ENCODE data around the gene SLC12A1.
A peak's percentile ranks its signal among the peaks of the same experiment; 100 is the strongest.

The SLC12A1 gene

GRCh38 chr15:48205981-48206380 is at the start of gene SLC12A1:
Gene SLC12A1 (plus strand): TSS chr15:48206302. CDS start chr15:48207720, 1,418 bp downstream.
- Histone ChIP-seq H3K27ac (no peak within 1 kb of the TSS), H3K9me3 (ENCODE audit: severe bottlenecking) (no peaks in the 10 kb centered on the region), H3K4me3 (ENCODE audit: low read depth, low read length) (no peak within 1 kb of the TSS), H3K36me3 (no peaks in the 10 kb centered on the region), H3K27me3 (ENCODE audit: insufficient read depth, low read depth, severe bottlenecking) (no peaks in the 10 kb centered on the region)
- no peak for DNase-seq
- no peak for TF ChIP-seq CTCF (IDR thresholded peaks at IDR 0.05; ENCODE audit: low read depth, low read length)

GRCh38 chr15:48168616-48169015 is 37.5 kb upstream of the SLC12A1 start:
- Histone ChIP-seq H3K4me3 (ENCODE audit: low read depth, low read length) (no peak overlapping the region), H3K27ac (no peak overlapping the region), H3K9me3 (ENCODE audit: severe bottlenecking) (no peaks in the 10 kb centered on the region), H3K27me3 (ENCODE audit: insufficient read depth, low read depth, severe bottlenecking) (no peaks in the 10 kb centered on the region), H3K36me3 (peaks cover 36% of the 10 kb centered on the region)
- no peak for DNase-seq
- TF ChIP-seq CTCF (IDR thresholded peaks at IDR 0.05; ENCODE audit: low read depth, low read length): no peak

- H3K27ac ChIP-seq: no peak overlapping the region
- H3K9me3 ChIP-seq (ENCODE audit: severe bottlenecking): no peaks in the 10 kb centered on the region
- H3K27me3 ChIP-seq (ENCODE audit: insufficient read depth, low read depth, severe bottlenecking): no peaks in the 10 kb centered on the region
- DNase-seq: no peak
- no peak overlapping the region for H3K4me3 ChIP-seq (ENCODE audit: low read depth, low read length)
- peaks cover 18% of the 10 kb centered on the region for H3K36me3 ChIP-seq
- no peak for TF ChIP-seq CTCF (IDR thresholded peaks at IDR 0.05; ENCODE audit: low read depth, low read length)
Observed at GRCh38 chr15:48170981-48171380, 35.1 kb upstream of the SLC12A1 start.

- Histone ChIP-seq H3K36me3 (peaks cover 2% of the 10 kb centered on the region; the same call in 1 of the 2 replicates), H3K4me3 (ENCODE audit: low read depth, low read length) (no peak overlapping the region), H3K9me3 (ENCODE audit: severe bottlenecking) (no peaks in the 10 kb centered on the region), H3K27ac (no peak overlapping the region), H3K27me3 (ENCODE audit: insufficient read depth, low read depth, severe bottlenecking) (no peaks in the 10 kb centered on the region)
- no peak for DNase-seq
- TF ChIP-seq CTCF (IDR thresholded peaks at IDR 0.05; ENCODE audit: low read depth, low read length): no peak
Observed at GRCh38 chr15:48175126-48175525, 31.0 kb upstream of the SLC12A1 start.

GRCh38 chr15:48176112-48176511 is 30.0 kb upstream of the SLC12A1 start:
- H3K27ac ChIP-seq: no peak overlapping the region
- no peaks in the 10 kb centered on the region for H3K9me3 ChIP-seq (ENCODE audit: severe bottlenecking)
- DNase-seq: no peak
- H3K4me3 ChIP-seq (ENCODE audit: low read depth, low read length): no peak overlapping the region
- peaks cover 2% of the 10 kb centered on the region; the same call in 1 of the 2 replicates for H3K36me3 ChIP-seq
- H3K27me3 ChIP-seq (ENCODE audit: insufficient read depth, low read depth, severe bottlenecking): no peaks in the 10 kb centered on the region
- no peak for TF ChIP-seq CTCF (IDR thresholded peaks at IDR 0.05; ENCODE audit: low read depth, low read length)

- TF ChIP-seq CTCF (IDR thresholded peaks at IDR 0.05; ENCODE audit: low read depth, low read length): no peak
- H3K36me3 ChIP-seq: peaks cover 2% of the 10 kb centered on the region; the same call in 1 of the 2 replicates
- no peak for DNase-seq
- no peaks in the 10 kb centered on the region for H3K27me3 ChIP-seq (ENCODE audit: insufficient read depth, low read depth, severe bottlenecking)
- H3K27ac ChIP-seq: no peak overlapping the region
- H3K4me3 ChIP-seq (ENCODE audit: low read depth, low read length): peak overlapping the region; percentile 75
- no peaks in the 10 kb centered on the region for H3K9me3 ChIP-seq (ENCODE audit: severe bottlenecking)
Observed at GRCh38 chr15:48176957-48177356, 29.1 kb upstream of the SLC12A1 start.
